Gastrocnemius medialis (tissue), 4 donors: ENCODE results near the gene YPEL5.

Experiments
- POLR2A ChIP-seq, 2 donors: fragments of 450-650 bp; IDR thresholded peaks; one replicate each; pipeline ENCODE4 v1.6.1; 2017; ENCODE audit warnings: antibody characterized with exemption in 2 of 2, mild to moderate bottlenecking in 2 of 2, moderate library complexity in 2 of 2
- TF ChIP-seq, protein P1 (sequence below), 5 experiments: fragments of 450-650 bp in 3 of 5; fragments of 200-600 bp in 2 of 5; sonication (generic) in 2 of 5; IDR thresholded peaks in 4 of 5; conservative IDR thresholded peaks in 1 of 5; 1 replicate in 4 of 5; 2 replicates in 1 of 5; pipeline ENCODE4 v1.5.1; 2016 to 2019; ENCODE audit warnings: antibody characterized with exemption in 5 of 5, mild to moderate bottlenecking in 3 of 5, moderate library complexity in 3 of 5

DNA sequence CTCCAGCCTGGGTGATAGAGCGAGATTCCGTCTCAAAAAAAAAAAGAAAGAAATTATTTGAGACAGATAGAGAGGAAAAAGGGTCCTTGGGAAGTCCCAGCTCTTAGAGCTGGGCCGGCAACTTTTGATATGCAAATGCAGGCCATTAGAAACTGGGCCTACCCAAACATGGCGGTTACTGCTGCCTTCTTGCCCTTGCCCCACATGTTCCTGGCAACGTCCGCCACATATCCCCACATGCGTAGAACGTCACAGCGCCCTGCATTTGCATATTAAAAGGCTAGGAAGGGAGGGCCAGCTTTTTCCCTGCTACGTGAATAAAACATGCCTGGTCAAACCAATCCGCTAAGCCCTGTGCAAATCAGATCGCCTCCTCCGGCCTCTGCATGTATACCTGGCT is 43.8 kb downstream of the YPEL5 start:
- TF ChIP-seq, protein P1, sequence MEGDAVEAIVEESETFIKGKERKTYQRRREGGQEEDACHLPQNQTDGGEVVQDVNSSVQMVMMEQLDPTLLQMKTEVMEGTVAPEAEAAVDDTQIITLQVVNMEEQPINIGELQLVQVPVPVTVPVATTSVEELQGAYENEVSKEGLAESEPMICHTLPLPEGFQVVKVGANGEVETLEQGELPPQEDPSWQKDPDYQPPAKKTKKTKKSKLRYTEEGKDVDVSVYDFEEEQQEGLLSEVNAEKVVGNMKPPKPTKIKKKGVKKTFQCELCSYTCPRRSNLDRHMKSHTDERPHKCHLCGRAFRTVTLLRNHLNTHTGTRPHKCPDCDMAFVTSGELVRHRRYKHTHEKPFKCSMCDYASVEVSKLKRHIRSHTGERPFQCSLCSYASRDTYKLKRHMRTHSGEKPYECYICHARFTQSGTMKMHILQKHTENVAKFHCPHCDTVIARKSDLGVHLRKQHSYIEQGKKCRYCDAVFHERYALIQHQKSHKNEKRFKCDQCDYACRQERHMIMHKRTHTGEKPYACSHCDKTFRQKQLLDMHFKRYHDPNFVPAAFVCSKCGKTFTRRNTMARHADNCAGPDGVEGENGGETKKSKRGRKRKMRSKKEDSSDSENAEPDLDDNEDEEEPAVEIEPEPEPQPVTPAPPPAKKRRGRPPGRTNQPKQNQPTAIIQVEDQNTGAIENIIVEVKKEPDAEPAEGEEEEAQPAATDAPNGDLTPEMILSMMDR (IDR thresholded peaks at IDR 0.05 in 4 of 5, conservative IDR thresholded peaks at IDR 0.05 in 1 of 5), result no peak
- TF ChIP-seq POLR2A (IDR thresholded peaks at IDR 0.05), result no peak
